GM19452 (cell line): ENCODE data around the gene C3AR1.
A peak's percentile ranks its signal among the peaks of the same experiment; 100 is the strongest.
"Not testable (repeated sequence)": the region's sequence is repeated elsewhere in the genome, so short reads cannot be mapped to it uniquely, and the experiment has no call there.

Source experiments
- ATAC-seq: cut with Tn5 transposase; IDR thresholded peaks from one replicate; pipeline ENCODE4 v1.9.1; 2021; ENCODE audit not compliant: unreplicated experiment

Gene C3AR1

GRCh38 chr12:8031017-8031416 is 35.1 kb downstream of the C3AR1 start:
- ATAC-seq, result not testable (repeated sequence)

- ATAC-seq, result no peak
These were observed 36.0 kb downstream of the C3AR1 start for GRCh38 chr12:8030189-8030588.

- no peak for ATAC-seq
These were observed 37.9 kb downstream of the C3AR1 start for GRCh38 chr12:8028267-8028666.

GRCh38 chr12:8027856-8028255 is 38.3 kb downstream of the C3AR1 start:
- no peak for ATAC-seq

- ATAC-seq, result peak; percentile 95
These were observed 39.8 kb downstream of the C3AR1 start for GRCh38 chr12:8026291-8026900.

GRCh38 chr12:8018666-8019581 is 47.2 kb downstream of the C3AR1 start:
- no peak for ATAC-seq

- ATAC-seq, result not testable (repeated sequence)
These were observed 47.9 kb downstream of the C3AR1 start for GRCh38 chr12:8018213-8018612.

GRCh38 chr12:8014836-8015235 is 51.3 kb downstream of the C3AR1 start:
- no peak for ATAC-seq

GRCh38 chr12:8012651-8013309 is 53.4 kb downstream of the C3AR1 start:
- ATAC-seq, result no peak

- no peak for ATAC-seq
These were observed 54.8 kb downstream of the C3AR1 start for GRCh38 chr12:8011331-8011730.
